Adrenal gland (tissue), 5 donors: ENCODE data around the gene CCT8L2.
"Not testable (repeated sequence)": the region's sequence is repeated elsewhere in the genome, so short reads cannot be mapped to it uniquely, and the experiment has no call there.

Source experiments
- CTCF ChIP-seq, 6 experiments: fragments of 450-650 bp in 4 of 6; fragments of 200-600 bp in 2 of 6; sonication (generic) in 1 of 6; IDR thresholded peaks; 1 replicate in 5 of 6; 2 replicates in 1 of 6; pipeline versions ENCODE4 v1.5.1 to v1.8.0; 2016 to 2021; ENCODE audit warnings: antibody characterized with exemption in 6 of 6, mild to moderate bottlenecking in 2 of 6, moderate library complexity in 1 of 6
- POLR2A ChIP-seq, 2 donors: fragments of 450-650 bp; IDR thresholded peaks; one replicate each; pipeline ENCODE4 v1.6.1; 2017; ENCODE audit warnings: antibody characterized with exemption in 2 of 2, mild to moderate bottlenecking in 2 of 2, moderate library complexity in 1 of 2
- donor health status: DM: no; HTN: no; CAD: no.

- not testable (repeated sequence) for TF ChIP-seq CTCF, POLR2A (IDR thresholded peaks at IDR 0.05)
These were observed 24.8 kb downstream of the CCT8L2 start for GRCh38 chr22:16567617-16568424.
